Renal cortical epithelial cell (primary cell): ENCODE measurements around the gene VSIG1. TPM values are rescaled to one million over a fixed set of nuclear protein-coding genes. Genes with fewer than 3 reads are reported as not detected.

Experiments used
- total RNA-seq: library from RNA; depleted of rRNA; stranded (reverse); fragments of >200 nt; gene quantifications from 2 replicates; pipeline ENCODE4 v1.2.3, GENCODE V29; 2014

VSIG1 gene
- total RNA-seq, 1 donor from 2014 or later = 0.85 TPM

Other genes with a start within 250 kb of the VSIG1 start
- gene MID2, start 219.2 kb upstream of the VSIG1 start, total RNA-seq = 16.5 and 29.3 TPM in 2 replicates
- gene TEX13B, start 62.7 kb upstream of the VSIG1 start, total RNA-seq = not detected in 2 replicates
- gene PSMD10, start 46.5 kb downstream of the VSIG1 start, total RNA-seq = 95.3 and 110 TPM in 2 replicates
- 18.2 and 22.1 TPM in 2 replicates for gene ATG4A, start 46.7 kb downstream of the VSIG1 start, total RNA-seq